Ascending aorta (tissue), 2 donors: ENCODE data around the gene SNRNP70. TPM values are rescaled to one million over a fixed set of nuclear protein-coding genes. Genes with fewer than 3 reads are reported as not detected.

Experiments
- DNase-seq, 2 donors: peaks; one replicate each; pipeline ENCODE4 v3.0.0-alpha.2; 2019; ENCODE audit warnings: low spot score in 2 of 2
- H3K27ac ChIP-seq, 2 donors: fragments of 200-600 bp; sonication (generic); one replicate each; pipeline ENCODE4 v1.5.1; 2016 to 2017; ENCODE audit warnings: mild to moderate bottlenecking in 1 of 2
- H3K27me3 ChIP-seq: fragments of 200-600 bp; sonication (generic); one replicate; pipeline ENCODE4 v1.5.1; 2017
- H3K36me3 ChIP-seq, 2 donors: fragments of 200-600 bp; sonication (generic); one replicate each; pipeline ENCODE4 v1.5.1; 2016
- H3K4me1 ChIP-seq, 2 donors: fragments of 200-600 bp; sonication (generic); one replicate each; pipeline ENCODE4 v1.5.1; 2016 to 2017; ENCODE audit warnings: mild to moderate bottlenecking in 1 of 2
- H3K4me3 ChIP-seq, 2 donors: fragments of 200-600 bp; sonication (generic); one replicate each; pipeline ENCODE4 v1.5.1; 2016 to 2017; ENCODE audit warnings: mild to moderate bottlenecking in 1 of 2
- H3K9me3 ChIP-seq, 2 donors: fragments of 200-600 bp; sonication (generic); one replicate each; pipeline ENCODE4 v1.5.1; 2016
- intact Hi-C: fragments of 100-400 bp; cut with DNase I; formaldehyde crosslinking; loops from one replicate; pipeline ENCODE4 v1.15.1; 2023
- total RNA-seq: library from RNA; depleted of rRNA; stranded (reverse); fragments of >200 nt; gene quantifications from one replicate; pipeline ENCODE4 v1.1.0, GENCODE V29; 2016
- TF ChIP-seq, protein P1 (sequence below), 3 experiments: fragments of 200-600 bp in 2 of 3; fragments of 450-650 bp in 1 of 3; sonication (generic) in 2 of 3; IDR thresholded peaks; one replicate each; pipeline ENCODE4 v1.5.1; 2016 to 2019; ENCODE audit warnings: antibody characterized with exemption in 3 of 3, mild to moderate bottlenecking in 1 of 3, moderate library complexity in 1 of 3

SNRNP70 gene
- total RNA-seq, 1 donor from 2014 or later = 185 TPM

DNA sequence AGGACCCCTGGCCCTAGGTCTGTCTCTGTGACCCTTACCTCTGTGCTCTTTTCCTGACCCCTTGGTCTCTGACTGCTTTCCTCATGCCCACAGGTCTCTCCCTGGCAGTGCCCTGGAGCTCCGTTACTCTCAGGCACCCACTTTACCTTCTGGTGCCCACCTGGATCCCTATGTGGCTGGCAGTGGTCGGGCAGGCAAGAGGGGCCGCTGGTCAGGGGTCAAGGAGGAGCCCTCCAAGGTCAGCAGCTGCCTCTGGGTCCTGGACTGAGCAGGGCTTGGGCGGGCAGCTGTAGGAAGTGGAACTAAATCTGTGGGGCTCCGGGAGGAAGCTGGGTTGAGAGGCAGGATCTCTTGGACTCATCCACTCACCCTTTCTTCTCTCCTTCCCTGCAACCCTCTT lies 50.4 kb downstream of the SNRNP70 start:
- Histone ChIP-seq H3K36me3 (no peaks in the 10 kb centered on the region), H3K27me3 (no peaks in the 10 kb centered on the region), H3K9me3 (no peaks in the 10 kb centered on the region), H3K27ac (no peak overlapping the region), H3K4me3 (no peak overlapping the region), H3K4me1 (peaks cover 0 to 6% of the 10 kb centered on the region in 2 donors)
- no peak for DNase-seq
- intact Hi-C loops = no loop called here
- TF ChIP-seq, protein P1, sequence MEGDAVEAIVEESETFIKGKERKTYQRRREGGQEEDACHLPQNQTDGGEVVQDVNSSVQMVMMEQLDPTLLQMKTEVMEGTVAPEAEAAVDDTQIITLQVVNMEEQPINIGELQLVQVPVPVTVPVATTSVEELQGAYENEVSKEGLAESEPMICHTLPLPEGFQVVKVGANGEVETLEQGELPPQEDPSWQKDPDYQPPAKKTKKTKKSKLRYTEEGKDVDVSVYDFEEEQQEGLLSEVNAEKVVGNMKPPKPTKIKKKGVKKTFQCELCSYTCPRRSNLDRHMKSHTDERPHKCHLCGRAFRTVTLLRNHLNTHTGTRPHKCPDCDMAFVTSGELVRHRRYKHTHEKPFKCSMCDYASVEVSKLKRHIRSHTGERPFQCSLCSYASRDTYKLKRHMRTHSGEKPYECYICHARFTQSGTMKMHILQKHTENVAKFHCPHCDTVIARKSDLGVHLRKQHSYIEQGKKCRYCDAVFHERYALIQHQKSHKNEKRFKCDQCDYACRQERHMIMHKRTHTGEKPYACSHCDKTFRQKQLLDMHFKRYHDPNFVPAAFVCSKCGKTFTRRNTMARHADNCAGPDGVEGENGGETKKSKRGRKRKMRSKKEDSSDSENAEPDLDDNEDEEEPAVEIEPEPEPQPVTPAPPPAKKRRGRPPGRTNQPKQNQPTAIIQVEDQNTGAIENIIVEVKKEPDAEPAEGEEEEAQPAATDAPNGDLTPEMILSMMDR (IDR thresholded peaks at IDR 0.05) = no peak

GRCh38 chr19:49136771-49137171 lies 51.5 kb downstream of the SNRNP70 start:
- intact Hi-C loops = no loop called here
- Histone ChIP-seq H3K36me3 (no peaks in the 10 kb centered on the region), H3K4me3 (no peak overlapping the region), H3K27me3 (no peaks in the 10 kb centered on the region), H3K4me1 (peaks cover 0 to 6% of the 10 kb centered on the region in 2 donors), H3K9me3 (no peaks in the 10 kb centered on the region), H3K27ac (no peak overlapping the region)
- DNase-seq = no peak
- TF ChIP-seq, protein P1 (IDR thresholded peaks at IDR 0.05) = no peak

GRCh38 chr19:49140951-49141350 lies 55.7 kb downstream of the SNRNP70 start:
- Histone ChIP-seq H3K9me3 (no peaks in the 10 kb centered on the region), H3K4me3 (no peak overlapping the region), H3K4me1 (peaks cover 0 to 6% of the 10 kb centered on the region in 2 donors), H3K27ac (no peak overlapping the region), H3K27me3 (no peaks in the 10 kb centered on the region), H3K36me3 (no peaks in the 10 kb centered on the region)
- DNase-seq = no peak
- intact Hi-C loops = loop anchor here (10.0 kb wide), 1 partner anchor 356 kb away; no protein-coding TSS in a partner anchor
- TF ChIP-seq, protein P1 (IDR thresholded peaks at IDR 0.05) = no peak

DNA sequence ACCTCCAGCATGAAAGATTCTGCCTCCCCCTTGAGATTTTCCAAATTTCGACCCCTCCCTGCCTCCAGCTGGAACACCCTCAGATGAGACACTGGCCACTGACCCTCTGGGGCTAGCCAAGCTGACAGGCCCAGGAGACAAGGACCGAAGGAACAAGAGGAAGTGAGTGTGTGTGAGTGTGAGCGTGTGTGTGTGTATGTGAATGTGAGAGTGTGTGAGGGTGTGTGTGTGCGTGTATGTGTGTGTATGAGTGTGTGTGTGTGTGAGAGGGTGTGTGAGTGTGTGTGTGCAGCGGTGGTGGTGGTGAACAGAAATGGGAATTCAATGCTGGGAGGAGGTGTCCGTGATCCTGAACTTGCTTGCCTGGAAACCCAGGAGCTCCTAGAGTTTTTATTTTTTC lies 56.1 kb downstream of the SNRNP70 start:
- no peak overlapping the region for H3K27ac ChIP-seq
- H3K4me1 ChIP-seq = peaks cover 0 to 7% of the 10 kb centered on the region in 2 donors
- no peaks in the 10 kb centered on the region for H3K9me3 ChIP-seq
- TF ChIP-seq, protein P1 (IDR thresholded peaks at IDR 0.05) = no peak
- DNase-seq = no peak
- H3K4me3 ChIP-seq = no peak overlapping the region
- H3K27me3 ChIP-seq = no peaks in the 10 kb centered on the region
- intact Hi-C loops = loop anchor here (10.0 kb wide), 1 partner anchor 357 kb away; no protein-coding TSS in a partner anchor
- no peaks in the 10 kb centered on the region for H3K36me3 ChIP-seq

- TF ChIP-seq, protein P1 (IDR thresholded peaks at IDR 0.05) = no peak
- Histone ChIP-seq H3K36me3 (no peaks in the 10 kb centered on the region), H3K4me1 (peaks cover 0 to 8% of the 10 kb centered on the region in 2 donors), H3K9me3 (no peaks in the 10 kb centered on the region), H3K4me3 (peak overlapping the region; percentile 41 to 67), H3K27ac (no peak overlapping the region), H3K27me3 (no peaks in the 10 kb centered on the region)
- intact Hi-C loops = loop anchor here (2.0 to 10.0 kb wide), 2 partner anchors 14 to 358 kb away; no protein-coding TSS in a partner anchor
- peak; percentile 64 to 94 for DNase-seq
Measured at GRCh38 chr19:49142866-49143335, 57.6 kb downstream of the SNRNP70 start.
